PFSK-1 (cell line): ENCODE results near the gene CISH.

ENCODE experiments used
- FOXP2 ChIP-seq: optimal IDR thresholded peaks from 2 replicates; pipeline ENCODE3; 2011; ENCODE audit warnings: borderline replicate concordance, control low read depth, inconsistent platforms; ENCODE audit not compliant: insufficient read depth; ENCODE audit errors: extremely low read length, extremely low read depth
- POLR2AphosphoS5 ChIP-seq: IDR thresholded peaks from 2 replicates; pipeline ENCODE4 v1.6.1; 2012; ENCODE audit warnings: low read depth, mild to moderate bottlenecking, control low read depth, low read length, moderate library complexity
- REST ChIP-seq, 2 experiments: IDR thresholded peaks; 2 replicates each; pipeline versions ENCODE4 v1.6.1 to v1.8.0; 2011 to 2012; ENCODE audit warnings: low read depth in 2 of 2, low read length in 2 of 2, control low read depth in 1 of 2, inconsistent platforms in 1 of 2, mild to moderate bottlenecking in 1 of 2, moderate library complexity in 1 of 2; ENCODE audit not compliant: insufficient read depth in 1 of 2
- SIN3A ChIP-seq: IDR thresholded peaks from 2 replicates; pipeline ENCODE4 v1.6.1; 2012; ENCODE audit warnings: mild to moderate bottlenecking, low read length, moderate library complexity, borderline replicate concordance; ENCODE audit not compliant: insufficient read depth
- TAF1 ChIP-seq: IDR thresholded peaks from 2 replicates; pipeline ENCODE4 v1.6.1; 2012; ENCODE audit warnings: low read length, control low read depth, borderline replicate concordance; ENCODE audit not compliant: insufficient read depth

GRCh38 chr3:50581459-50581842 is 30.1 kb downstream of the CISH start:
- TF ChIP-seq POLR2AphosphoS5 (no peak), REST (IDR thresholded peaks at IDR 0.05; ENCODE audit: insufficient read depth in 1 of 2, low read depth in 2 of 2, low read length in 2 of 2) (no peak), TAF1 (no peak), FOXP2 (no peak), SIN3A (no peak)
